ENCODE measurements around the gene AFF4. TPM values are rescaled to one million over a fixed set of nuclear protein-coding genes. Genes with fewer than 3 reads are reported as not detected.
A peak's percentile ranks its signal among the peaks of the same experiment; 100 is the strongest.

The AFF4 gene
- total RNA-seq, 2 donors from 2014 or later: 107 to 108 TPM

- no peak for DNase-seq
Observed at GRCh38 chr5:132916086-132916485, 47.3 kb downstream of the AFF4 start.

GRCh38 chr5:132915681-132916080, 47.8 kb downstream of the AFF4 start:
- WGBS, 2 experiments (ENCODE audit: insufficient coverage in 1 of 2, insufficient read length in 1 of 2): 90% methylated on average over 5 of the region's 5 CpGs; no CpG with 5 or more reads in 1 of the 2 experiments
- H3K9me3 ChIP-seq (ENCODE audit: control insufficient read depth, low read length): no peaks in the 10 kb centered on the region
- H3K36me3 ChIP-seq (ENCODE audit: control insufficient read depth, insufficient read depth, low read length): peaks cover 88% of the 10 kb centered on the region
- Mint-ChIP-seq H3K4me1 (no peaks in the 10 kb centered on the region), H3K4me3 (no peak overlapping the region), H3K36me3 (ENCODE audit: low read depth) (peaks cover 46% of the 10 kb centered on the region), H3K9me3 (no peaks in the 10 kb centered on the region), H3K27ac (no peak overlapping the region), H3K27me3 (ENCODE audit: insufficient read depth) (no peaks in the 10 kb centered on the region)
- H3K4me1 ChIP-seq (ENCODE audit: control insufficient read depth, insufficient read depth, low read length): no peaks in the 10 kb centered on the region
- no peak for TF ChIP-seq CTCF (conservative IDR thresholded peaks at IDR 0.05)
- H3K27me3 ChIP-seq (ENCODE audit: control insufficient read depth, insufficient read depth, low read length, poor library complexity, severe bottlenecking): no peaks in the 10 kb centered on the region
- no peak overlapping the region for H3K27ac ChIP-seq (ENCODE audit: low read depth, low read length)
- no peak overlapping the region for H3K4me3 ChIP-seq (ENCODE audit: low read length)
- H3K9ac ChIP-seq (ENCODE audit: extremely low read depth, low read length, poor library complexity, severe bottlenecking): no peak overlapping the region
- no peak for DNase-seq

More at GRCh38 chr5:132916086-132916485, 47.3 kb downstream of the AFF4 start:
- H3K36me3 Mint-ChIP-seq (ENCODE audit: low read depth): peaks cover 50% of the 10 kb centered on the region
- Histone ChIP-seq H3K9ac (ENCODE audit: extremely low read depth, low read length, poor library complexity, severe bottlenecking) (no peak overlapping the region), H3K4me1 (ENCODE audit: control insufficient read depth, insufficient read depth, low read length) (no peaks in the 10 kb centered on the region), H3K9me3 (ENCODE audit: control insufficient read depth, low read length) (no peaks in the 10 kb centered on the region), H3K36me3 (ENCODE audit: control insufficient read depth, insufficient read depth, low read length) (peaks cover 90% of the 10 kb centered on the region), H3K27ac (ENCODE audit: low read depth, low read length) (no peak overlapping the region), H3K4me3 (ENCODE audit: low read length) (no peak overlapping the region), H3K27me3 (ENCODE audit: control insufficient read depth, insufficient read depth, low read length, poor library complexity, severe bottlenecking) (no peaks in the 10 kb centered on the region)
- no peak for TF ChIP-seq CTCF (conservative IDR thresholded peaks at IDR 0.05)
- no peaks in the 10 kb centered on the region for H3K4me1 Mint-ChIP-seq
- 80 to 89% methylated on average over 2 to 3 of the region's 3 CpGs for WGBS, 2 experiments (ENCODE audit: insufficient coverage in 1 of 2, insufficient read length in 1 of 2)
- peak overlapping the region; percentile 47 for H3K27ac Mint-ChIP-seq
- H3K4me3 Mint-ChIP-seq: no peak overlapping the region
- H3K9me3 Mint-ChIP-seq: no peaks in the 10 kb centered on the region
- H3K27me3 Mint-ChIP-seq (ENCODE audit: insufficient read depth): no peaks in the 10 kb centered on the region

- no peak overlapping the region for H3K27ac Mint-ChIP-seq
- no peaks in the 10 kb centered on the region for H3K9me3 Mint-ChIP-seq
- Histone ChIP-seq H3K27me3 (ENCODE audit: control insufficient read depth, insufficient read depth, low read length, poor library complexity, severe bottlenecking) (no peaks in the 10 kb centered on the region), H3K4me3 (ENCODE audit: low read length) (no peak overlapping the region), H3K9ac (ENCODE audit: extremely low read depth, low read length, poor library complexity, severe bottlenecking) (no peak overlapping the region), H3K9me3 (ENCODE audit: control insufficient read depth, low read length) (no peaks in the 10 kb centered on the region), H3K36me3 (ENCODE audit: control insufficient read depth, insufficient read depth, low read length) (peaks cover 73% of the 10 kb centered on the region), H3K4me1 (ENCODE audit: control insufficient read depth, insufficient read depth, low read length) (peaks cover 3% of the 10 kb centered on the region), H3K27ac (ENCODE audit: low read depth, low read length) (no peak overlapping the region)
- no peak for TF ChIP-seq CTCF (conservative IDR thresholded peaks at IDR 0.05)
- no peak for DNase-seq
- H3K4me1 Mint-ChIP-seq: peaks cover 9% of the 10 kb centered on the region
- no peaks in the 10 kb centered on the region for H3K27me3 Mint-ChIP-seq (ENCODE audit: insufficient read depth)
- 80% methylated on average over 1 of the region's 1 CpG; no CpG with 5 or more reads in 1 of the 2 experiments for whole genome bisulfite sequencing, 2 experiments (ENCODE audit: insufficient coverage in 1 of 2, insufficient read length in 1 of 2)
- peaks cover 37% of the 10 kb centered on the region for H3K36me3 Mint-ChIP-seq (ENCODE audit: low read depth)
- H3K4me3 Mint-ChIP-seq: no peak overlapping the region
Observed at GRCh38 chr5:132909702-132910101, 53.7 kb downstream of the AFF4 start.
